ENCODE results near the gene MGAT5.

Gene MGAT5

DNA sequence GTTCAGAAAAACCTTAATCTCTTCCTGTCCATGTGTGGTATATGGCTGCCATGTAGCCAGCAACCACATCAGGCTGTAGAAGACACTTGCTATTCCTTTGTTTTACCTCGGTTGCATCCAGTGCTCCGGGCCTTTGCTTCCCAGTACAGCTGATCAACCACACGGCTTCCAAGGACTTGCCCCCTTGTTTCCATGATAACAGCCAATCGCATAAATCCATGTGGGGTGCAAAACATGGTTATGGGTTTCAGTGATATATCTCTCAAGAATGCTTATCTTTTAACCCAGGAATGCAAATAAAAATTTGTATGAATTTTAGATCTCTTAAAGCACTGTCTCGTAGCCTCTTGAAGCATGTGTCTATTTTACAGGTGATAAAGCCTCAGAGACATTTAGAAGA lies 118.3 kb downstream of the MGAT5 start:
- TF ChIP-seq, protein P1, sequence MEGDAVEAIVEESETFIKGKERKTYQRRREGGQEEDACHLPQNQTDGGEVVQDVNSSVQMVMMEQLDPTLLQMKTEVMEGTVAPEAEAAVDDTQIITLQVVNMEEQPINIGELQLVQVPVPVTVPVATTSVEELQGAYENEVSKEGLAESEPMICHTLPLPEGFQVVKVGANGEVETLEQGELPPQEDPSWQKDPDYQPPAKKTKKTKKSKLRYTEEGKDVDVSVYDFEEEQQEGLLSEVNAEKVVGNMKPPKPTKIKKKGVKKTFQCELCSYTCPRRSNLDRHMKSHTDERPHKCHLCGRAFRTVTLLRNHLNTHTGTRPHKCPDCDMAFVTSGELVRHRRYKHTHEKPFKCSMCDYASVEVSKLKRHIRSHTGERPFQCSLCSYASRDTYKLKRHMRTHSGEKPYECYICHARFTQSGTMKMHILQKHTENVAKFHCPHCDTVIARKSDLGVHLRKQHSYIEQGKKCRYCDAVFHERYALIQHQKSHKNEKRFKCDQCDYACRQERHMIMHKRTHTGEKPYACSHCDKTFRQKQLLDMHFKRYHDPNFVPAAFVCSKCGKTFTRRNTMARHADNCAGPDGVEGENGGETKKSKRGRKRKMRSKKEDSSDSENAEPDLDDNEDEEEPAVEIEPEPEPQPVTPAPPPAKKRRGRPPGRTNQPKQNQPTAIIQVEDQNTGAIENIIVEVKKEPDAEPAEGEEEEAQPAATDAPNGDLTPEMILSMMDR (IDR thresholded peaks at IDR 0.05), result no peak

DNA sequence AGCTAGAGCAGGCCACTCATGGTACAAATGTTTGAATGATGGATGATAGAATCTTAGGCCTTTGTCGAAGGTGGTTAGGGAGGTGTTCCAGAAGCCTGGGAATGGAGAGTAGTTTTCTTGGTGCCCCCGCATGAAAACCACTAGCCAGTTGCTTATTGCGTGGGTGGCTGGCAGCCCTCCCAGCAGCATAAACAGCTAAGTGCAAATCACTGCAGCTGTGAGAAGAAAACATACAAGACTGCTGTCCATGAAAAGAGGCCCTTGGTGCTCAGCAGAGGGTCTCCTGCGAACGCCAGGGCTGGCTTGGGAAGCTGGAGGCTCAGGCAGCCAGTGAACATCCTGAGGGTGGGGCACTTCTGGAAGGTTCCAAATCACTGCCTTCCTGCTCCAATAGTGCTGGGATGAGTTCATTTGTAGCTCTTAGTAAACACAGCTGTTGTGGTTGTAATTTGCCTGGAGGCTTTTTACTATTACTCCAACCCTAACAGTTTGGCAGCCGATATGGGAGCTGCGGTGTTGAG lies 118.8 kb downstream of the MGAT5 start:
- TF ChIP-seq, protein P1 (IDR thresholded peaks at IDR 0.05), result no peak

- TF ChIP-seq, protein P1 (IDR thresholded peaks at IDR 0.05), result no peak
Observed at GRCh38 chr2:134375935-134376334, 122.1 kb downstream of the MGAT5 start.

DNA sequence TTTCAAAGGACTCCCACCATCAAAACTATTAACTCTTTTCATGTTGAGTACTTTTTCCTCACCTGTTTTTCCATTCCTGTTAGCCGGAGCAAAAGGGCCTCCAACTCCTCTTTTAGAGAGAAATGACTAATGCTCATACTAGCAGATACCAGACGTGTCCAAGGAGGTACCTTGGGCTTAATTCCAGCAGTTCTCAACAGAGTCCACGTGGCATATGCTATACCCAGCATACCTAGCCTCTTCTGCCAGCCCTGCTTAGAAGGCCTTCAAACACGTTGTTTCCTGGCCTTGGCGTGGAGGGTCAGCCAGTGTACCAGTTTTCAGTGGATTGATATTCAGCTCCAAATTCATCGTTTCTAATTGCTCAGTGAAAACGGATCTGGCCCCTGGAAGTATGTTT lies 123.9 kb downstream of the MGAT5 start:
- TF ChIP-seq, protein P1 (IDR thresholded peaks at IDR 0.05), result no peak

DNA sequence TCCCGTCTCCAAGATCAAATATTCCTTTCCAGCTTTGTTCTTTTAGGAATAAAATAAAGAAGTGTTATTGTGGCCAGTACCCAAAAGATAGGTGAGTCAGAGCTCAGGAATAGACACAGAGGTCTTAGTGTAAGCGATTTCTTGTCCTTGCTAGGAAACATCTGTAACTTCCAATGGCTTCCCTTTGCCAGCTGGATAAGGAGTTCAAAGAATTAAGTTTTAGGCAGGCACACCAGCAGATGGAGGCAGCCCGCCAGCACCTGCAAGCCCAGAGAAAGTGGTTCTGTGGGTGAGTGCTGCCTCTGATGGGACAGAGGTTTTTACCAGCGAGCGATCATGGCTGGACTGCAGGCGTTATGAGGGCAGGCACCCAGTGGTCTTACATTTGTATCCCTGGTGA lies 125.4 kb downstream of the MGAT5 start:
- TF ChIP-seq, protein P1 (IDR thresholded peaks at IDR 0.05), result no peak

- TF ChIP-seq, protein P1 (IDR thresholded peaks at IDR 0.05), result no peak
Observed at GRCh38 chr2:134379722-134380121, 125.8 kb downstream of the MGAT5 start.

DNA sequence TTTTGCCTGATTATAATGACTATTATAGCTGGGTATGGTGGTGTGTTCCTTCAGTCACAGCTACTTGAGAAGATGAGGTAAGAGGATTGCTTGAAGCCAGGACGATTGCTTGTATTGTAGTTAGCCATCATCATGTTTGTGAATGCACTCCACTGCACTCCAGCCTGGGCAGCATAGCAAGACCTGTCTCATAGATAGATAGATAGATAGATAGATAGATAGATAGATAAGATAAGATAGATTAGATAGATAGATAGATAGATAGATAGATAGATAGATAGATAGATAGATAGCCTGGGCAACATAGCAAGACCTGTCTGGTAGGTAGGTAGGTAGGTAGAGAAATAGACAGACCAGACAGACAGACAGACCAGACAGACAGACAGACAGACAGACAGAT lies 127.3 kb downstream of the MGAT5 start:
- TF ChIP-seq, protein P1 (IDR thresholded peaks at IDR 0.05), result no peak

GRCh38 chr2:134384131-134384530 lies 130.3 kb downstream of the MGAT5 start:
- TF ChIP-seq, protein P1 (IDR thresholded peaks at IDR 0.05), result no peak
